Peyer's patch (tissue), 4 donors: Measurements from ENCODE around the gene PAIP2B.

Experiments used
- CTCF ChIP-seq, 6 experiments: fragments of 450-650 bp in 4 of 6; fragments of 200-600 bp in 2 of 6; sonication (generic) in 1 of 6; IDR thresholded peaks; one replicate each; pipeline ENCODE4 v1.5.1; 2017 to 2019; ENCODE audit warnings: antibody characterized with exemption in 6 of 6, mild to moderate bottlenecking in 3 of 6, moderate library complexity in 1 of 6
- POLR2A ChIP-seq, 2 donors: fragments of 450-650 bp; IDR thresholded peaks; one replicate each; pipeline ENCODE4 v1.5.1; 2017; ENCODE audit warnings: antibody characterized with exemption in 2 of 2, mild to moderate bottlenecking in 2 of 2, moderate library complexity in 2 of 2

GRCh38 chr2:71256421-71256820 lies 29.5 kb upstream of the PAIP2B start:
- TF ChIP-seq POLR2A (IDR thresholded peaks at IDR 0.05), result no peak
- TF ChIP-seq CTCF (IDR thresholded peaks at IDR 0.05), result no peak
